Fibroblast of pulmonary artery (primary cell): ENCODE data around the gene ADAP1.
A peak's percentile ranks its signal among the peaks of the same experiment; 100 is the strongest.

Experiments
- DNase-seq: peaks from one replicate; pipeline ENCODE4 v3.0.0-alpha.2; 2010; ENCODE audit warnings: low read depth
- H3K4me3 ChIP-seq: replicated peaks from 2 replicates; pipeline ENCODE4 v1.5.1; 2011; ENCODE audit warnings: low read depth, mild to moderate bottlenecking, control low read depth, low read length, moderate library complexity
- CTCF ChIP-seq: IDR thresholded peaks from 2 replicates; pipeline ENCODE4 v1.5.1; 2011; ENCODE audit warnings: mild to moderate bottlenecking, control low read depth, low read length, inconsistent platforms; ENCODE audit errors: missing control alignments

Gene ADAP1

DNA sequence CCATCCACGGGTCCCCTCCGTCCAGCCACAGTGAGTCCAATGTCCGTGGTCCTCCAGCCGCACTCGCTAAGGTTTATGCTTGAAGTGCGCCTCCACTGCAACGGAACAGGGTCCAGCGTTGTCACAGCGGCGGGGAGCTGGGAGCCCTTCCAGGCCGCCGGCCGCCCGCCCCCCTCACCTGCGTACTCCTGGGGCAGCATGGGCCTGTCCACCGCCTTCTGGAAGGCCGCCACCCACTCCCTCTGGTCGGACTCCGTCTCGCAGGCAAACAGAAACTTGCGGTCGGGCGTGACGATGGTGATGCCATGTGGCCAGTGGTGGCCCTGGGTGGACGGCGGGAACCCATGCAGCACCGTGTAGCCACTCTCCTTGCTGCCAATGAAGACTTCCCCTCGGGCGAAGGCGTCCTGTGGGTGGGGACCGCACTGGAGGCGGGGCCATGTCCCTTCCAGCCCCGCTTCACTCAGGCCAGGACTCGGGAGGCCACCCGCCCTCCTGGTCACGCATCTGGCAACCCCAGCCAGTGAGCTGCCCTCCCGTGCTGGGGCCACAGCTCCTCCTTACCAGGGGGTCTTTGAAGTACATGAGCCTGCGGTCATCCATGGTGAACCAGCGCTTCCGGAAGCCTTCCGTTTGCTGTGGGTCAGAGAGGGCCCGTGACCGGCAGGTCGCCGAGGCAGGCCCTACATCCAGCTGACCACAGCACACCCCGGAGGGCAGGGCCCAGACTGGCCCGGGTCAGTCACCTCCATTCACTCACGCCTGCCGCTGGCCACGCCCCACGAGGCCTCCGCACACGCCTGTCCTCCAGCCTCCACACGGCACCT is 55.4 kb downstream of the ADAP1 start:
- TF ChIP-seq CTCF = no peak
- DNase-seq = no peak
- no peak overlapping the region for H3K4me3 ChIP-seq

GRCh38 chr7:898460-898854 is 56.0 kb downstream of the ADAP1 start:
- no peak for DNase-seq
- H3K4me3 ChIP-seq = no peak overlapping the region
- no peak for TF ChIP-seq CTCF

GRCh38 chr7:897771-898376 is 56.6 kb downstream of the ADAP1 start:
- peak; percentile 25 for DNase-seq
- H3K4me3 ChIP-seq = no peak overlapping the region
- no peak for TF ChIP-seq CTCF

DNA sequence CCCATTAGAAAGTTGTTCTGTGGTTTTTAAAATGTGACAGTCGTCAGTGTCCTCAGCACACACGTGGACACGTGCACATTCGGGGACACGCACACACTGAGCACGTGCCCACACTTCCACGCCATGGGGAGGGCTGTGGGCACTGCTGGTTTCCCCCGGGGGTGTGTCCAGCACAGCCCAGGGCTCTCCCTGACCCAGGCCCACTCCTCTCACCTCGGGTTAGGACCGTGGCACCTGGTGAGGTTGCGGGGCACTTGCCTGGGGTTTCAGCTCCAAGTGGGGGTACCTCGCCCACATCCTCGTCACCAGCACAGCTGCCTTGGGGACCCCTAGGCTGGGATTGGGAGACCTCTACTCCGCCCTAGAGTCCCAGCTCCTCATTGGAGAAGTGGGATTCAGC is 57.4 kb downstream of the ADAP1 start:
- DNase-seq = no peak
- H3K4me3 ChIP-seq = no peak overlapping the region
- no peak for TF ChIP-seq CTCF

GRCh38 chr7:896346-897075 is 58.0 kb downstream of the ADAP1 start:
- no peak for DNase-seq
- no peak for TF ChIP-seq CTCF
- no peak overlapping the region for H3K4me3 ChIP-seq

DNA sequence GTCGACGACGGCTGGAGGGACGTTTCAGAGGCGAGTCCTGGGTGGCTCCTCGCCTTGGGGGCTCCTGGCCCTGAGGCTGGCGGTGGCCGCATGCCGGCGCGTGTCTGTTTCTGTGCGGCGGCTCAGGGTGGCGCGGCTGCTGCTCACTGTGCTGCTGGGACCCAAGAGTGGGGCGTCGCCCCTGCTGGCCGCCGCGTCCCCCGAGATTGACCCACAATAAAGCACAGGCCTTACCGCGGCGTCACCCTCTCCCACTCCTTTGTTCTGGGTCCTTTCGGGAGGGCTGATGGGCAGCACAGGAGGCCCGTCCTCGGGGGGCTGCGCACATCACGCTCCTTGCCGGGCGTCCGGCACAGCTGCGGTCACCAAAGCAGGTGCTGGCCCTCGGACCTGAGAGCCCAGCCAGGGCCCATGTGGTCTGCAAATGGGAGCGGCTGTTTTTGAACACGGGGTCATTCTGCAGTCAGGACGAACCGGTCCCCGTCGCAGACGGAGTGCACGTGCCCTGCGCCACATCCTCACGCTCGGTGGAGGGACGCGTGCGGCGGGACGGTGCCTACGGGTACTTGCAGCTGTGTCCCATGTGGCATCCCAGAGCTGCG is 58.9 kb downstream of the ADAP1 start:
- no peak overlapping the region for H3K4me3 ChIP-seq
- DNase-seq = no peak
- no peak for TF ChIP-seq CTCF
